Activated naive CD4-positive, alpha-beta T cell treated with anti-CD3 and anti-CD28 coated beads, Interleukin-2, amount 10 ng/mL, durations not matched to agents 7 days and 5 days (primary cell): Measurements from ENCODE around the gene DSE.
"Not testable (repeated sequence)": the region's sequence is repeated elsewhere in the genome, so short reads cannot be mapped to it uniquely, and the experiment has no call there.

ENCODE experiments used
- CTCF ChIA-PET: fragments of 350-600 bp; sonication (Branson Sonifier 250); formaldehyde crosslinking; loops from one replicate; lab custom pipeline; 2021; ENCODE audit warnings: antibody characterized with exemption; lab: Charles Lee
- DNase-seq: peaks from one replicate; pipeline ENCODE4 v3.0.0-alpha.2; 2020
- H3K27ac Mint-ChIP-seq: one replicate; pipeline ENCODE4 v1.8.0; 2021; ENCODE audit warnings: mild to moderate bottlenecking, moderate library complexity, mixed read lengths
- H3K27me3 Mint-ChIP-seq: one replicate; pipeline ENCODE4 v1.8.0; 2021; ENCODE audit warnings: mild to moderate bottlenecking, mixed read lengths
- H3K36me3 Mint-ChIP-seq: one replicate; pipeline ENCODE4 v1.8.0; 2021; ENCODE audit warnings: mixed read lengths
- H3K4me1 Mint-ChIP-seq: one replicate; pipeline ENCODE4 v1.8.0; 2021; ENCODE audit warnings: mixed read lengths
- H3K4me3 Mint-ChIP-seq: one replicate; pipeline ENCODE4 v1.8.0; 2021; ENCODE audit warnings: mild to moderate bottlenecking, moderate library complexity, mixed read lengths
- H3K9me3 Mint-ChIP-seq: one replicate; pipeline ENCODE4 v1.8.0; 2021; ENCODE audit warnings: mixed read lengths

DSE gene

GRCh38 chr6:116370760-116371119 lies at the start of gene DSE:
TSS of gene DSE (plus strand) at chr6:116370947. CDS start at chr6:116399251, 28,304 bp downstream.
- Mint-ChIP-seq H3K27ac (no peak within 1 kb of the TSS), H3K4me3 (peak within 1 kb of the TSS; percentile 76), H3K27me3 (peaks cover 56% of the 10 kb centered on the region), H3K4me1 (peaks cover 20% of the 10 kb centered on the region), H3K9me3 (no peaks in the 10 kb centered on the region), H3K36me3 (no peaks in the 10 kb centered on the region)
- CTCF ChIA-PET = no interaction called here
- peak; percentile 62 for DNase-seq

- H3K27me3 Mint-ChIP-seq, H3K36me3 Mint-ChIP-seq, H3K27ac Mint-ChIP-seq, CTCF ChIA-PET, H3K9me3 Mint-ChIP-seq, H3K4me3 Mint-ChIP-seq, H3K4me1 Mint-ChIP-seq, DNase-seq: not testable (repeated sequence)
Measured at GRCh38 chr6:116321933-116322332, 48.8 kb upstream of the DSE start.

DNA sequence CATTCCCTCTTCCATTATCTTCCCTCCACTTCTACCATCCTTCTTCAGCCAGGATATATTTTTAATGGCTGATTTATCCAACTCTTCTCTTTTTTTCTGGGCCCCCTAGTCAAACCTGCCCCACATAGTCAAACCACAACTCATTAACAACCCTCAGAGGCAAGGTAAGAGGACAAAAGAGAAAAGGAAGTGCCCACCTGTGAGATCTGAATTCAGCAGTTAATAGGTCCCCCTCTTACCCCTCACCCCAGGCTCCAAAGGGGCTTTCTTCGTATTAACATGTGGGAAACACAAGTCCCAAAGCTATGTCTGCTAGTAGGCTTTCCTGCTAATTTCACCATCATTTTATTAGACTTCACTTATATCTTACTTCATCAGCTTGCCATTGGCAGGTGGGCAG lies 46.9 kb upstream of the DSE start:
- H3K36me3 Mint-ChIP-seq = no peaks in the 10 kb centered on the region
- H3K4me3 Mint-ChIP-seq = no peak overlapping the region
- H3K9me3 Mint-ChIP-seq = no peaks in the 10 kb centered on the region
- no peak overlapping the region for H3K27ac Mint-ChIP-seq
- CTCF ChIA-PET = no interaction called here
- DNase-seq = no peak
- no peaks in the 10 kb centered on the region for H3K4me1 Mint-ChIP-seq
- H3K27me3 Mint-ChIP-seq = no peaks in the 10 kb centered on the region

DNA sequence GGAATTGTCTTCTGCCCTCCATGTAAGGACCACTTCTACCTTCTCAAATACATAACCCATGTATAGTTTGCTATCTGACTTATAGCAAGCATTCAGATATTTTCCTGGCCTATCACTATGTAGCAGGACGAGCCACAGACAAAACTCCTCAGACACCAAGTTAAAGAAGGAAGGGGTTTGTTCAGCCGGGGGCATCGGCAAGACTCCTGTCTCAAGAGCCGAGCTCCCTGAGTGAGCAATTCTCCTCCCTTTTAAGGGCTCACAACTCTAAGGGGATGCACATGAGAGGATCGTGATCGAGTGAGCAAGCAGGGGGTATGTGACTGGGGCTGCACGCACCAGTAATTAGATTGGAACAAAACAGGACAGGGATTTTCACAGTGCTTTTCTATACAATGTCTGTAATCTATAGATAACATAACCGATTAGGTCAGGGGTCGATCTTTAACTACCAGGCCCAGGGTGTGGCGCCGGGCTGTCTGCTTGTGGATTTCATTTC lies 45.1 kb upstream of the DSE start:
- H3K9me3 Mint-ChIP-seq, H3K4me1 Mint-ChIP-seq: not testable (repeated sequence)

GRCh38 chr6:116326181-116326671 lies 44.5 kb upstream of the DSE start:
- H3K4me1 Mint-ChIP-seq = no peaks in the 10 kb centered on the region
- no peaks in the 10 kb centered on the region for H3K36me3 Mint-ChIP-seq
- no peak for DNase-seq
- no peak overlapping the region for H3K4me3 Mint-ChIP-seq
- H3K27me3 Mint-ChIP-seq = no peaks in the 10 kb centered on the region
- no peak overlapping the region for H3K27ac Mint-ChIP-seq
- no peaks in the 10 kb centered on the region for H3K9me3 Mint-ChIP-seq
- CTCF ChIA-PET = no interaction called here

More for the DNA sequence above, 45.1 kb upstream of the DSE start:
- H3K4me3 Mint-ChIP-seq, CTCF ChIA-PET, DNase-seq, H3K36me3 Mint-ChIP-seq, H3K27ac Mint-ChIP-seq, H3K27me3 Mint-ChIP-seq: not testable (repeated sequence)

DNA sequence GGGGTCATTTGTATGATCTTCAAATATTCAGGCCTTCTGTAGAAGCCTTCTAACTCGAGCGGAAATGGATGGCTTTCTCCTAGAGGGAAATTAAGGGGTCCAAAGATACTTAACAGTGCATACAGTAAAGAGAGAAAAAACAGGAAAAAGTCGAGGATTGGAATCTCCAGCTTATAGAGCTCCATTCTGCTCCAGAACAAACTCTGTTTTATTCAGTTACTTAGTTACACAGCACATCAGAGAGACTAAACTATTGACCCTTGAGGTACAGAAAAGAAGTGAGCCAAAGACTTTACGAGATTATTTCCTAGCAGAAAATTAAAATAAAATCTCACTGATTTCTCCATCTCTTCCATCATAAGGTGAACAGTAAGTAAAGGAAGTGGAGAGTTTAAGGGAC lies 43.8 kb upstream of the DSE start:
- H3K4me1 Mint-ChIP-seq = no peaks in the 10 kb centered on the region
- no peak overlapping the region for H3K27ac Mint-ChIP-seq
- H3K9me3 Mint-ChIP-seq = no peaks in the 10 kb centered on the region
- H3K27me3 Mint-ChIP-seq = no peaks in the 10 kb centered on the region
- no peak for DNase-seq
- no peak overlapping the region for H3K4me3 Mint-ChIP-seq
- H3K36me3 Mint-ChIP-seq = no peaks in the 10 kb centered on the region
- CTCF ChIA-PET = no interaction called here

DNA sequence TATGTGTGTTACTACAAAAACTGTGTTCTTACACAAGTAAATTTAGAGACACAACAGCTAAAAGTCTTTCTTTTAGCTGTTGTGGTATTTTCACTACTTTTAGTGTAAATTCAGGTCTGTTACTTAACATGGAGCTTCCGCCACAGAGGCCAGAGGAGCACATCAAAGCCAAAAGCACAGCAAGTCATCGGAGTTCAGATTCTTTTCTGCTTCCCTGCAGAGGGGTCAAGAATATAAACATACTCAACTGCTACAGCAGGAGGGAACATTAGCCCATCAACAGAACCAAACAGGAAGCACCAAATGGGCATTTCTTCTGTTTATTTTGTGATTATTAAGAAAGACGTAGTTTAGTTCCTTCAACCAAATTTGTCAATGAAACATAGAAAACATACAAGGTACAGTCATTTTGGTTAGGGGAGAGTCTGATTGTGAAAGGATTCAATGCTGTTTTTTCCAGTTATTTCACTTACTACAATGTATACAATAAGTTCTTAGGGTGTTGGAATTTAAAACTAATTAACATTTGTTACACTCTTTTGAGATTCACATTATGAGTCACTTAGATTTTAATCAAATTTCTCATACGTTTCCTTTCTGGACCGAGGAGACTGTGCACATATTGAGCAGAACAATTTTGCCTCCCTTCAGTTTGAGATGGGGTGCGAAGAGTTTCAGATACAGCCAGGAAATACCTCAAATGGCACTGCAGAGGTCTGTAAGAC lies 42.8 kb upstream of the DSE start:
- H3K27me3 Mint-ChIP-seq = no peaks in the 10 kb centered on the region
- no peaks in the 10 kb centered on the region for H3K9me3 Mint-ChIP-seq

GRCh38 chr6:116328528-116328903 lies 42.2 kb upstream of the DSE start:
- no peaks in the 10 kb centered on the region for H3K36me3 Mint-ChIP-seq
- no peak overlapping the region for H3K27ac Mint-ChIP-seq
- H3K9me3 Mint-ChIP-seq = no peaks in the 10 kb centered on the region
- DNase-seq = no peak
- H3K27me3 Mint-ChIP-seq = no peaks in the 10 kb centered on the region
- H3K4me3 Mint-ChIP-seq = no peak overlapping the region
- no peaks in the 10 kb centered on the region for H3K4me1 Mint-ChIP-seq
- CTCF ChIA-PET = interaction anchor here (0.6 kb wide), 1 partner anchor 74 kb away, joined by 3 read pairs; no protein-coding TSS in a partner anchor

More for the DNA sequence above, 42.8 kb upstream of the DSE start:
- no peaks in the 10 kb centered on the region for H3K4me1 Mint-ChIP-seq
- no peaks in the 10 kb centered on the region for H3K36me3 Mint-ChIP-seq
- no peak for DNase-seq
- no peak overlapping the region for H3K4me3 Mint-ChIP-seq
- CTCF ChIA-PET = no interaction called here
- H3K27ac Mint-ChIP-seq = no peak overlapping the region

DNA sequence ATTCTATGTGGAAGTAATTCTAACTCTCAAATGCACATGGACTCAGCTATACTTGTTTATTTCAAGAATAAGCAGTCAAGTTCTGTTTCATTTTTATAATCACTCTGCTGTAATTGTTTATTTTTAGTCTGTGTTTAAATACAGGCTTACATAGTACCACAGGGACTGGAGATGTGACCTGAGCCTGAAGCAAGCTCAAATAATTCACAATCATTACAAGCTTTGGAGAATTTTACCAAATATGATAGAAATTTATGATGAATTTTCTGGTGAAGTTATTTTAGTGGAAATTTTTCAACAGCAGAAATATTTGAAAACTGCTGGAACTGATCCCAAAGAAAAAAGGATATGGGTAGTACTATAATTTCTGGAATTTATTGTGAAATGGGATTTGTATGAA lies 41.6 kb upstream of the DSE start:
- CTCF ChIA-PET = interaction anchor here (0.6 kb wide), 1 partner anchor 73 kb away, joined by 3 read pairs; no protein-coding TSS in a partner anchor
- DNase-seq = no peak
- no peaks in the 10 kb centered on the region for H3K36me3 Mint-ChIP-seq
- no peaks in the 10 kb centered on the region for H3K9me3 Mint-ChIP-seq
- no peak overlapping the region for H3K4me3 Mint-ChIP-seq
- no peak overlapping the region for H3K27ac Mint-ChIP-seq
- no peaks in the 10 kb centered on the region for H3K4me1 Mint-ChIP-seq
- no peaks in the 10 kb centered on the region for H3K27me3 Mint-ChIP-seq

GRCh38 chr6:116330511-116330910 lies 40.2 kb upstream of the DSE start:
- CTCF ChIA-PET = no interaction called here
- Mint-ChIP-seq H3K4me3 (no peak overlapping the region), H3K9me3 (no peaks in the 10 kb centered on the region), H3K27ac (no peak overlapping the region), H3K27me3 (no peaks in the 10 kb centered on the region), H3K4me1 (no peaks in the 10 kb centered on the region), H3K36me3 (no peaks in the 10 kb centered on the region)
- DNase-seq = no peak

- no peak overlapping the region for H3K4me3 Mint-ChIP-seq
- DNase-seq = no peak
- CTCF ChIA-PET = no interaction called here
- H3K27me3 Mint-ChIP-seq = no peaks in the 10 kb centered on the region
- no peaks in the 10 kb centered on the region for H3K4me1 Mint-ChIP-seq
- H3K36me3 Mint-ChIP-seq = no peaks in the 10 kb centered on the region
- H3K27ac Mint-ChIP-seq = no peak overlapping the region
- H3K9me3 Mint-ChIP-seq = no peaks in the 10 kb centered on the region
Measured at GRCh38 chr6:116332096-116332495, 38.7 kb upstream of the DSE start.

- H3K27ac Mint-ChIP-seq, CTCF ChIA-PET, H3K36me3 Mint-ChIP-seq, H3K9me3 Mint-ChIP-seq, H3K4me3 Mint-ChIP-seq, H3K27me3 Mint-ChIP-seq, DNase-seq, H3K4me1 Mint-ChIP-seq: not testable (repeated sequence)
Measured at GRCh38 chr6:116334638-116335409, 35.9 kb upstream of the DSE start.

- Mint-ChIP-seq H3K4me1 (no peaks in the 10 kb centered on the region), H3K4me3 (no peak overlapping the region), H3K9me3 (no peaks in the 10 kb centered on the region), H3K27ac (no peak overlapping the region), H3K27me3 (peaks cover 4% of the 10 kb centered on the region), H3K36me3 (no peaks in the 10 kb centered on the region)
- DNase-seq = no peak
- CTCF ChIA-PET = no interaction called here
Measured at GRCh38 chr6:116335612-116336215, 35.0 kb upstream of the DSE start.

- H3K4me1 Mint-ChIP-seq = no peaks in the 10 kb centered on the region
- no peak overlapping the region for H3K4me3 Mint-ChIP-seq
- no peak for DNase-seq
- no peak overlapping the region for H3K27ac Mint-ChIP-seq
- CTCF ChIA-PET = no interaction called here
- H3K27me3 Mint-ChIP-seq = peaks cover 4% of the 10 kb centered on the region
- no peaks in the 10 kb centered on the region for H3K36me3 Mint-ChIP-seq
- no peaks in the 10 kb centered on the region for H3K9me3 Mint-ChIP-seq
Measured at GRCh38 chr6:116338943-116339342, 31.8 kb upstream of the DSE start.
